ENCODE results near the gene IFITM10.

Gene IFITM10

DNA sequence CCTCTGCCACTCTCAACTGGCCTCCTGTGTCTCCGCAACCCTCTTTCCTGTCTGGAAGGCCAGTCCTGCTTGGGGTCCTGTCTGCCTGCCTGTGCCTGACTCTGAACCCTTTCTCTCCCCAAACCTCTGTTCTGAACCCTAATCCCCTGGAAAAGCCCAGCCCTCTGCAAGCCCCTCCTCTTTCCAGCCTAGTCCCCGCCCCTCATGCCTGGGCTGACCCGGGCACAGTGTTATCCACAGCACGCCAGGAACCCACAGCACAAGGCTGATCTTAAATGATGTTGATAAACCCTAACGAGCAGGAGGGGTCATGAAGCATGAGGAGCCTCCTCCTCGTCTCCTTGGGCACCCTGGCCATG is at the start of gene IFITM10:
TSS of gene IFITM10 (minus strand) at position 115 of the 359 bp plus-strand sequence. CDS start 153 bp downstream, outside the sequence.
- no peak for DNase-seq

GRCh38 chr11:1797391-1798125 is 47.2 kb upstream of the IFITM10 start:
- DNase-seq = no peak

- no peak for DNase-seq
Measured at GRCh38 chr11:1796413-1797011, 46.1 kb upstream of the IFITM10 start.

DNA sequence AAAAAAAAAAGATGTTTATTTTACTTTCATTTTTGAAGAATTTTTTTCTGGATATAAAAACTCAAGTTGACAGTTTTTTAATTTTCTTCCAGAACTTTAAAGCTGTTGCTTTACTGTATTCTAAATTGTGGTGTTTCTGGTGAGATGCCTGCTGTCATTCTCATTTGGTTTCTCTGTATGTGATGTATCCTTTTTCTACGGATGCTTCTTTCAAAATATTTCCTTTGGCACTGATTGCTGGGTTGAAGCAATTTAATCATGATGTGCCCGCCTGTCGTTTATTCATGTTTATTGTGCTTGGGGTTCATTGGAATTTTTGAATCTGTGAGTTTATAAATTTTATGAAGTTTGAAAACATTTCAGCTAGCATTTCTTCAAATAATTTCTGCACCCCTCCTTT is 42.7 kb upstream of the IFITM10 start:
- no peak for DNase-seq

DNA sequence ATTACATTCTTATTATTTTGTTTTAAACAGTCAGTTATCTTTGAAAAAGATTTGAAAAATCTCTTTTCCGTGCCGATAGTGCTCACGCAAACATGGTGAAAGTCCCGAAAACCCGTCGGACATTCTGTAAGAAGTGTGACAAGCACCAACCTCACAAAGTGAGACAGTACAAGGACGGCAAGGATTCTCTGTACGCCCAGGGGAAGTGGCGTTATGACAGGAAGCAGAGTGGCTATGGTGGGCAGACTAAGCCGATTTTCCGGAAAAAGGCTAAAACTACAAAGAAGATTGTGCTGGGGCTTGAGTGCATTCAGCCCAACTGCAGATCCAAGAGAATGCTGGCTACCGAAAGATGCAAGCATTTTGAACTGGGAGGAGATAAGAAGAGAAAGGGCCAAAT is 42.1 kb upstream of the IFITM10 start:
- no peak for DNase-seq

GRCh38 chr11:1791912-1792311 is 41.5 kb upstream of the IFITM10 start:
- no peak for DNase-seq

DNA sequence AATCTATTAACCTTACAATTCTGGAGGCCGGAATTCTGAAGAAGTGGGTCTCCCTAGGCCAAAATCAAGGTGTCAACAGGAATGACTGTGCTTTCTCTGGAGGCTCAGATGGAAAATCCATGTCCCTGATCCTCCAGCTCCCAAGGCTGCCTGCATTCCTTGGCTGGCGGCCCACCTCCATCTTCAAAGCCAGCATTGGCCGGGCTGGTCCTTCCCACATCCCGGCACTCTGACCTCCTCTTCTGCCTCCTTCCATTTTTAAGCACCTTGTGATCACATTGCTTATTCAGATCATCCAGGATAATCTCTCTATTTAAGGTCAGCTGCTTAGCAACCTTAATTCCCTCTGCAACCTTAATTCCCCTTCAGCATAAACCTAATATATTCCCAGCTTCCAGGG is 36.1 kb upstream of the IFITM10 start:
- no peak for DNase-seq

DNA sequence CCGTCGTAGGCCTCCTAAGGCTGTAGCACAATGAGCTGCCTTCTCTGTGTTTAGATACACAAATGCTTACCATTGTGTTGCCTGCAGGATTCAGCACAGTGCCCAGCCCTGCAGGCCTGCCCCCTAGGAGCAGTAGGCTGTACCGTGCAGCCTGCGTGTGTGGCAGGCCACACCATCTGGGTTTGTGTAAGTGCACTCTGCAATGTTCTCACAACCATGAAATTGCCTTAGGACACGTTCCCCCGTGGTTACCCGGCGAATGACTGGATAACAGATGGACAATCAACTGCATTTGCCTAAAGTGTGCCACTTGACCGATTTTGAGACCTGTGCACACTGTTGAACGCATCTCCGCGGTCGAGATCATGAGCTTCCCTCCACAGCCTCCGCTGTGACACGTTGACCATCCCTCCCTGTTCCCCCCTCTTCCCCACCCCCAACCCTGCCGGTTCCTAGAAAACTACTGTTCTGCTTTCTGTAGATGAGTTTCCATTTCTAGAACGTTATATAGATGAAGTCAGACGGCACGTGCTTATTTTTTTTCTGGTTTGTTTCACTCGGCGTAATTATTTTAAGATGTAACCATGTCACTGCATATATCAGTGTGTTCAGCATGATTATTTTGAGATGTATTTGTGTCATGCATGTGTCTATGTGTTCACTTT is 35.5 kb upstream of the IFITM10 start:
- DNase-seq = no peak

- no peak for DNase-seq
Measured at GRCh38 chr11:1784761-1785650, 34.6 kb upstream of the IFITM10 start.

DNA sequence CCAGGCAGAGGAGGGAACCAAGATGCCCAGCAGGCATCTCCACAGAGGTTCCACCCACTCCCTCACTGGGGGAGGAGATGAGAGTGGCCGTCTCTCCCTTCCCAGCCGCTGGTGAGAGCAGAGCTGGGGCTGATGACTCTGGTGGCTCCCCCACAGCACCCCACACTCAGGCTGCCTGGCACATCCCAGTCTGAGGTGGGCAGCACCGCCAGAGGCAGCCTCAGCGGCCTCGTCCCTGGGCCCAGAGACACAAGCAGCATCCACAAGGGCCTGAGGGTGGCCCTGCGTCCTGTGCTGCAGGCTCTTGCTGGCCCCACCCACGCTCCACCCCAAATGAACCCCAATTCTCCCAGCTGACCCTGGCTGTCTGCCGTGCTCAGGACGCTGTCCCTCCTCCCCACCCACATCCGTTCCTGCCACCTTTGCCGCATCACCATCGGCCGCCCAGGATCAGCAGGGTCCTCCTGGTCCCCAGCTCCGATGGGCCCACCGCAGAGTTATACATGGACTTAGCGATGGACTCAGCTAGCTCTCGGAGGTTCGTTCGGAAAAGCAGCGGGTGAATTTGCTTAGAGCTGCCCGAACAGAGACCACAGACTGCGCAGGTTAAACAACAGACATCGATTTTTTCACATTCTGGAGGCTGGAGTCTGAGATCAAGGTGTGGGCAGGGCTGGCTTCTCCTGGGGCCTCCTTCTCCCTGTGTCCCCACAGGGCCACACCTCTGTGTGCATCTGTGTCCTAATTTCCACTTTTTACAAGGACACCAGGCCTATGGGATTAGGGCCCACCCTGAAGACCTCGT is 33.5 kb upstream of the IFITM10 start:
- no peak for DNase-seq

GRCh38 chr11:1782831-1783724 is 32.7 kb upstream of the IFITM10 start:
- no peak for DNase-seq

DNA sequence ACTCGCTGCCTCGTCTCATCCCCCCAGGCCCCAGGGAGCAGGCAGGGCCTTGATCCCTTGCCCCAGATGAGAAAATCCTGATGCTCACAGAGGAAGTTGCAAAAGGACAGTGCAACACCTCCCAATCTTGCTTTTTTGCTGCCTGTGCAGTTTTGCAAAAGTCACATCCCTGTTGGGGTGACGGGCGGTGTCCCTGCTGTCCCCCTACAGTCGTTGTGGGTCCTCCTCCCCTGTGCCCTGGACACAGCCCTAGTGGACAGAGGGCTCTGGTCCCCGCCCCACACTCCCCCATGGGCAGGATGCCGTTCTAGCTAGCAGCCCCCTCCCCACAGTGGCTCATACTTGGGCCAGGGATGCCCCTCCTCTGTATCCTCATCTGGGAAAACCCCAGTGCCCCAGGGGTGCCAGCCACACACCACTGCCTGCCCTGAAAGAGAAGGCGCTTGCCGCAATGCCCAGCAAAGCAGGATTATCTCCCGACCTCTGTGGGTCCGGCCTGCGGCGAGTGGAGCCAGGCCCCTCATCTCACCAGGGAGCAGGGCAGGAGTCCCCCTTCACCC is 31.7 kb upstream of the IFITM10 start:
- no peak for DNase-seq

GRCh38 chr11:1781593-1781975 is 31.2 kb upstream of the IFITM10 start:
- no peak for DNase-seq

DNA sequence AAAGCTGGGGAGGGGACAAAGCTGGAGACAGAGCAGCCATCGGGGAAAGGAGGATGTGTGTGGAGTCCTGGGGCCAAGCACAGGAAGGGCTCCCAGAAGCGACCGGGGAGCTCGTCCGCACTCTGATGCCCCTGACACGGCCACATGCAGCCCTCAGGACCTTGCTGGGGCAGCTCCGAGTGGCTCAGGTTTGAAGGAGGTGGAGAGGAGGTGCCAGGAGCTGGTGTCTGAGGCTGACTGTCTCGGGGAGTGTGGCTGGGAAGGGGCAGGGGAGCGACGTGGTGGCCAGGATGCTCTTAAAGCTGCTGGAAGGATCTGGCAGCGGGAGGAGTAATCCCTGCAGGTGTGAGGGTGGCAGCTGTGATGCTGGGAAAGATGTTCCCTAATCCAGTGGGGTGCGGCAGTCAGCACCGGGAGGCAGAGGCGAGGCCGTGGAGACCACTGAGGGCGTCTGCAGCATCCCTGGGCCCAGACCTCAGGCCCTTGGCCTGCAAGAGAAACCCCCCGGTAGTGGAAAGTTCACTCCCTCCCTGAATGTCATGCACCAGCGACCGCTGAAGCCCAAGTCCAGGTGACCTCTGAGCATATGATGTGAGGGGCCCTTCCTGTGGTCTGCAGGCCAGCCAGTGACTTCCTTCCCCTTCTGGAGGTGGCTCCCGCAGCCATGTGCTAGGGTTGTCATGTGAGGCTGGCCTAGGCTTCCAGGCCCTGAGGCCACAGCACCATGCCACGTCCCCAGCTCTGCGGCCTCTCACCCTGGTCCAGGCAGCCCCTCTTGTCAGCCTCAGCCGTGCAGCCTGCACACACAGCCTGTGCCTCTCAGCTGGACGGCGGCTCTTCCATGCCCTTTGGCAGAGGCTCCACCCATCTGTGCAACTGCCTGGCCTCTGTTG is 30.6 kb upstream of the IFITM10 start:
- no peak for DNase-seq

GRCh38 chr11:1779806-1780699 is 29.7 kb upstream of the IFITM10 start:
- no peak for DNase-seq

GRCh38 chr11:1779034-1779805 is 28.8 kb upstream of the IFITM10 start:
- no peak for DNase-seq

GRCh38 chr11:1778141-1778911 is 27.9 kb upstream of the IFITM10 start:
- no peak for DNase-seq
